BJ (cell line): ENCODE measurements around the gene ITGB4. TPM values are rescaled to one million over a fixed set of nuclear protein-coding genes. Genes with fewer than 3 reads are reported as not detected.

ENCODE experiments used
- CTCF ChIA-PET: fragments of 350-600 bp; formaldehyde crosslinking; extraction: SDS; loops from one replicate; lab custom pipeline; 2021; ENCODE audit warnings: antibody characterized with exemption, inconsistent platforms; lab: Yijun Ruan, JAX
- POLR2A ChIA-PET: fragments of 300-600 bp; sonication (Branson Sonifier 250); formaldehyde crosslinking; extraction: SDS; loops from one replicate; lab custom pipeline; 2021; ENCODE audit warnings: antibody characterized with exemption; lab: Charles Lee
- DNase-seq: peaks from one replicate; pipeline ENCODE4 v3.0.0-alpha.2; 2011; ENCODE audit warnings: low read depth
- H3K27me3 ChIP-seq: 2 replicates; pipeline ENCODE4 v1.6.0; 2011; ENCODE audit warnings: low read length; ENCODE audit not compliant: control insufficient read depth, insufficient read depth
- H3K36me3 ChIP-seq: 2 replicates; pipeline ENCODE4 v1.5.1; 2011; ENCODE audit warnings: low read length; ENCODE audit not compliant: control insufficient read depth, insufficient read depth
- H3K4me3 ChIP-seq: 2 replicates; pipeline ENCODE4 v1.5.1; 2011; ENCODE audit warnings: low read depth, mild to moderate bottlenecking, control low read depth, low read length
- polyA plus RNA-seq: library from polyadenylated mRNA; depleted of rRNA; stranded (reverse); fragments of >200 nt; gene quantifications from 2 replicates; pipeline ENCODE4 v1.2.3, GENCODE V29; 2011
- TF ChIP-seq, protein P1 (sequence below): IDR thresholded peaks from 2 replicates; pipeline ENCODE4 v1.5.1; 2011; ENCODE audit warnings: low read depth, mild to moderate bottlenecking, control low read depth, inconsistent platforms, low read length, moderate library complexity; ENCODE audit not compliant: insufficient read depth

The ITGB4 gene
- polyA plus RNA-seq, 1 experiment: 2.3 TPM

DNA sequence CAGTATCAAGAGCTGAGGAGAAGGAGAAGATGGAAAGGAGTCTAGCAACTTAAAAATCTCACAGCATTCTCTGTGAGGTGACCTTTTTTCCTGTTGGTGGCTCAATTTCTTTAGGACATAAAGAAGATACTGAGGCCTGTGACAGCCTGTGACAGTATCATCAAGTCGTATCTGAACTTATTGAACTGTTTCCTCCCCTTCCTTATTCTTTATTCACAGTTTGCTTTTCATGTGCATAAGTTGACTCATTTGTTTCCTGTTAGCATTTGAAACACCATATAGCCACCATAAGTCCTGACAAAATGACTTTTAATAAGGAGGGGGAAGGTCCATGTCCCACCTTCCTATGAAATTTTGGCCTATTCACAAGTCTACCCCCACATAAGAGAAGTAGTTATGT is 72.2 kb downstream of the ITGB4 start:
- Histone ChIP-seq H3K27me3 (no peaks in the 10 kb centered on the region), H3K36me3 (peaks cover 5% of the 10 kb centered on the region), H3K4me3 (no peak overlapping the region)
- TF ChIP-seq, protein P1, sequence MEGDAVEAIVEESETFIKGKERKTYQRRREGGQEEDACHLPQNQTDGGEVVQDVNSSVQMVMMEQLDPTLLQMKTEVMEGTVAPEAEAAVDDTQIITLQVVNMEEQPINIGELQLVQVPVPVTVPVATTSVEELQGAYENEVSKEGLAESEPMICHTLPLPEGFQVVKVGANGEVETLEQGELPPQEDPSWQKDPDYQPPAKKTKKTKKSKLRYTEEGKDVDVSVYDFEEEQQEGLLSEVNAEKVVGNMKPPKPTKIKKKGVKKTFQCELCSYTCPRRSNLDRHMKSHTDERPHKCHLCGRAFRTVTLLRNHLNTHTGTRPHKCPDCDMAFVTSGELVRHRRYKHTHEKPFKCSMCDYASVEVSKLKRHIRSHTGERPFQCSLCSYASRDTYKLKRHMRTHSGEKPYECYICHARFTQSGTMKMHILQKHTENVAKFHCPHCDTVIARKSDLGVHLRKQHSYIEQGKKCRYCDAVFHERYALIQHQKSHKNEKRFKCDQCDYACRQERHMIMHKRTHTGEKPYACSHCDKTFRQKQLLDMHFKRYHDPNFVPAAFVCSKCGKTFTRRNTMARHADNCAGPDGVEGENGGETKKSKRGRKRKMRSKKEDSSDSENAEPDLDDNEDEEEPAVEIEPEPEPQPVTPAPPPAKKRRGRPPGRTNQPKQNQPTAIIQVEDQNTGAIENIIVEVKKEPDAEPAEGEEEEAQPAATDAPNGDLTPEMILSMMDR: no peak
- no peak for DNase-seq
- CTCF ChIA-PET: interaction anchor here (0.6 kb wide), 1 partner anchor 34 kb away, joined by 4 read pairs; no protein-coding TSS in a partner anchor
- POLR2A ChIA-PET: no interaction called here

DNA sequence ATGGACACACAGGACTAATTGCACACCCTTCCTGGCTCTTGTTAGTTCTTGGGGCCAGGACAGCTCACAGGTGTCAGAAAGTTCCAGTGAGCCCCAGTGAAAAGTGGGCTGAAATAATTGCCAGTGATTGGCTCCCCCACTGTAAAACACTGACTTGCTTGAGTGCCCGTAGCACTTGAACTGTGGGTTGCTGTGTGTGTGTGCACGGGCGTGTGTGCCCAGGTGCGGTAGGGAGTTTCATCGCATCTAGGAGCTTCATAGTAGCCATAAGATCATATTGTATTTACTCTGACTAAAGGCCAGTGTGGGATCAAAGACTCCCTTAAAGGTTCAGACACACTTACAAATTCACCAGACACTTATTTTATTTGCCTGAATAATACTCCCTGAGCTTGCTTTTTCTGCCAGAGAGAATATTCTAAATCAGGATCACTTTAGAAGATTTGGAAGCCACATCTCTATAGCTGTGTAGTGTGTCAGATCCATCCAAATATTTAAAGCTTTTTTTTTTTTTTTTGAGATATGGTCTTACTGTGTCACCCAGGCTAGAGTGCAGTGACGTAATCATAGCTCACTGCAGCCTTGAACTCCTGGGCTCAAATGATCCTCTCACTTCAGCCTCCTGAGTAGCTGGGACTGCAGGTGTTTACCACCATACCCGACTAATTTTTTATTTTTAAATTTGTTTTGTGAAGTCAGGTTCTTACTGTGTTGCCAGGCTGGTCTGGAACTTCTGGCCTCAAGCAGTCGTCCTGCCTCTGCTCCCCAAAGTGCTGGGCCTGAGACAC is 74.8 kb downstream of the ITGB4 start:
- POLR2A ChIA-PET: interaction anchor here (0.6 kb wide), 1 partner anchor 32 kb away, joined by 3 read pairs; no protein-coding TSS in a partner anchor
- H3K4me3 ChIP-seq: no peak overlapping the region
- TF ChIP-seq, protein P1: no peak
- H3K36me3 ChIP-seq: peaks cover 10% of the 10 kb centered on the region
- CTCF ChIA-PET: interaction anchor here (0.6 to 2.9 kb wide), 6 partner anchors 9 to 100 kb away, joined by 3 to 11 read pairs (median 3); no protein-coding TSS in a partner anchor
- no peak for DNase-seq
- no peaks in the 10 kb centered on the region for H3K27me3 ChIP-seq

DNA sequence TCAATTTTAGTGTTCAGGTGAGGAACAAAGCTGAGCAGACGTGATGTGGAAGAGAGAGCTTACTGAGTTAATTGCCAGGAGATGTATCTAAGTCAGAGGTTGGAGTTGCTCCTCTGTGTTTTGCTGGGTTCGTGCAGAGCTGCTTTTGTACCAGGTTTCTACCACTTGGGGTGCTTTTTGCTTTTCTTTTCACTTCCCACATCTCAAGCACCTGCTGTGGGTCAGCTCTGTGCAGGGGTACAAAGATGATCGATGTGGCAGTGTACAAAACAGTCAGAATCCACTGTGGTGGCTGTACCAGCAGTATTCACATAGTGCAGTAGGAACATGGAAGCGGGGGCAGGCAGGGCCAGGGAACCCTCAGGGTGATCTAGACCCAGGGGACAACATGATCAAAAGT is 78.1 kb downstream of the ITGB4 start:
- CTCF ChIA-PET: interaction anchor here (0.8 to 1.9 kb wide), 3 partner anchors 9 to 17 kb away, joined by 3 to 4 read pairs (median 3); no protein-coding TSS in a partner anchor
- H3K27me3 ChIP-seq: no peaks in the 10 kb centered on the region
- peaks cover 10% of the 10 kb centered on the region for H3K36me3 ChIP-seq
- POLR2A ChIA-PET: no interaction called here
- DNase-seq: no peak
- no peak overlapping the region for H3K4me3 ChIP-seq
- TF ChIP-seq, protein P1: no peak

DNA sequence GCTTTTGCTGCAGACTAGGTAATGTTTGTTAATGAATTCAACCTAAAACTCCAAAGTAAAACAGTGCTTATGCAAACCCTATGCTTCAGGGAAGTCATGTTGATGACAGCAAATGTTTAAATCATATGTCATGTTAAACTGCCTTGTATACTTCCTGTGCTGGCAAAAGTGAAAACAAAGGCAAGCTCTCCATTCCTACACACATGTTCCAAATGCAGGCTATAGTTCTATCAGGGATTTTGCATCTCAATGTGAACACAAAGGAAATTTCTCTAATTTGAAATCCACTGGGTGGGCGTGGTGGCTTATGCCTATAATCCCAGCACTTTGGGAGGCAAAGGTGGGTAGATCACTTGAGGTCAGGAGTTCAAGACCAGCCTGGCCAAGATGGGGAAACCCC is 82.6 kb downstream of the ITGB4 start:
- CTCF ChIA-PET: interaction anchor here (1.7 kb wide), 1 partner anchor 10 kb away, joined by 4 read pairs; no protein-coding TSS in a partner anchor
- POLR2A ChIA-PET: no interaction called here

More for the DNA sequence above, 82.6 kb downstream of the ITGB4 start:
- Histone ChIP-seq H3K4me3 (no peak overlapping the region), H3K27me3 (no peaks in the 10 kb centered on the region), H3K36me3 (peaks cover 4% of the 10 kb centered on the region)
- TF ChIP-seq, protein P1: no peak
- no peak for DNase-seq
